Measurements from ENCODE around the gene ZBTB12.
"Not testable (repeated sequence)": the region's sequence is repeated elsewhere in the genome, so short reads cannot be mapped to it uniquely, and the experiment has no call there.

The ZBTB12 gene

GRCh38 chr6:31878222-31878621, 23.7 kb downstream of the ZBTB12 start:
- no peak for DNase-seq (ENCODE audit: low read depth, low spot score)
- peak overlapping the region; percentile 66 for H3K27ac ChIP-seq

GRCh38 chr6:31877651-31878161, 24.2 kb downstream of the ZBTB12 start:
- no peak for DNase-seq (ENCODE audit: low read depth, low spot score)
- H3K27ac ChIP-seq = no peak overlapping the region

GRCh38 chr6:31877125-31877650, 24.7 kb downstream of the ZBTB12 start:
- DNase-seq (ENCODE audit: low read depth, low spot score) = no peak
- H3K27ac ChIP-seq = no peak overlapping the region

DNA sequence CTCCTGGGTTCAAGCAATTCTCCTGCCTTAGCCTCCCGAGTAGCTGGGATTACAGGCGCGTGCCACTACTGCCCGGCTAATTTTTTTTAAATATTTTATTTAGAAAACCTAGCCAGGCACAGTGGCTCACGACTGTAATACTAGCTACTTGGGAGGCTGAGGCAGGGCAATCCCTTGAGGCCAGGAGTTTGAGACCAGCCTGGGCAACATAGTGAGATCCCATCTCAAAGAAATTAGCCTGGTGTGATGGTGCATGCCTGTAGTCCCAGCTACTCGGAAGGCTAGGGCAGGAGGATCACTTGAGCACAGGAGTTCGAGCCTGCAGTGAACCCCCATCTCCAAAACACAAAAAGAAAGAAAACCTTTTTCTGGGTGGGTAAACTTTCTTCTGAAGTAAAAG, 25.5 kb downstream of the ZBTB12 start:
- DNase-seq (ENCODE audit: low read depth, low spot score) = no peak
- no peak overlapping the region for H3K27ac ChIP-seq

DNA sequence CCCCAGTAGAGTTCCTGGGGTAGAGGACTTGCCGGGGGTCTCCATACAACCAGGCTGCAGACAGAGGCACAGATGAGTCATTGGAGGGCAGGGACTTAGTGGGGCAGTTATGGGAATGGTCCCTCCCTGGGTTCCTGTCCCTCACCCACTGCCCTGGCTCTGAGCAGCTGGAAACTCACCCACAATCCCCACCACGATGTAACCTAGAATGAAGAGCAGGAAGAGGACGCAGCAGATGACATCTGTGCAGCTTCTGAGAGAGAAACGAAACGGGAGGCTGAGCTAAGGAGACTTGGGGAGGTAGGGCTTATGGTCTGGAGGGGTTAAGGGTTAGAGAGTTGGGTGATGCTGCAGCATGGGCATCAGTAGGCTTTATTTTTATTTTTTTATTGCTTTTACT, 26.0 kb downstream of the ZBTB12 start:
- H3K27ac ChIP-seq = no peak overlapping the region
- no peak for DNase-seq (ENCODE audit: low read depth, low spot score)

GRCh38 chr6:31874836-31875572, 26.9 kb downstream of the ZBTB12 start:
- DNase-seq (ENCODE audit: low read depth, low spot score) = no peak
- H3K27ac ChIP-seq = no peak overlapping the region

DNA sequence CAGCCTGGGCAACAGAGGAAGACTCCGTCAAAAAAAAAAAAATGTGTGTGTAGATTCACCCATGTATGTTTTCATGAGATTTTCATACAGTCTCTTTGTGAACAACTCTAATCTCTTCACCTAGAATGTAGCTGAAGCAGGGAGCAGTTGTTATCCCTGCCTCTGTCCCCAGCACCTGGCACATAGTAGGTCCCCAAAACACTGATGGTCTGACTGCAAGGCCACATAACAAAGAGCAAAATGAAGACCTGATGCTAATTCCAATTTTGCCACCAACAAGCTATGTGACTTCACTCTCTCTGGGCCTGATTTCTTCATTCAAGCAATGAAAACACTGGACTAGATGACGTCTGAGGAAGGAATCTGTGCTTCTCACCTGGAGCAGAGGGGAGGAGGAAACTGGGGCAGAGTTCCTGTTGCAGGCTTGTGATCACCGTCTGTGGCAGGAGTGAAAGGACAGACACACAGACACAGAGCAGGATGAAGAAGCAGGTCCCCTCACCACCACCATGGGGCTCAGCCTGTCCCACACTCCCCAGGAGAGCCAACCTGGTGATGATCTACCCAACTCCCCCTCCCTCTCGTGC, 27.7 kb downstream of the ZBTB12 start:
- no peak overlapping the region for H3K27ac ChIP-seq
- no peak for DNase-seq (ENCODE audit: low read depth, low spot score)

GRCh38 chr6:31871046-31871659, 30.7 kb downstream of the ZBTB12 start:
- no peak for DNase-seq (ENCODE audit: low read depth, low spot score)
- no peak overlapping the region for H3K27ac ChIP-seq

- no peak overlapping the region for H3K27ac ChIP-seq
- DNase-seq (ENCODE audit: low read depth, low spot score) = no peak
Observed at GRCh38 chr6:31870385-31870921, 31.4 kb downstream of the ZBTB12 start.

DNA sequence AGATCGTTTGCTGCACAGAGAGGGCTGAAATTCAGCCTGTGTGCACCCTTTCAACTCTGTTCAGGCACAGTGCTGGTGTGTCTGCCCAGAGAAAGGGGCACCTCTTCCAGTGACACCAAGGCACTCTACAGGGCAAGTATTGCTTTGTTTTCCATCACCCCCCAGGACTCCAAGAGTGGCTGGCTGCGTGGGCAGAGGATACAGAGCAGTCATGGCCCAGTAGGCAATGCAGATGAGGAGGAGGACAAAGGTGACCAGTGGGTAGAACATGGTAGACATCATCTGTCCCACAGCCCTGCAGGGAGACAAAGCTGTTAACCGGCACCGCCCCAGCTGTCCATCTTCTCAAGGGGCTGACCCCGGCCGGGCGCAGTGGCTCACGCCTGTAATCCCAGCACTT, 32.5 kb downstream of the ZBTB12 start:
- no peak for DNase-seq (ENCODE audit: low read depth, low spot score)
- H3K27ac ChIP-seq = no peak overlapping the region

DNA sequence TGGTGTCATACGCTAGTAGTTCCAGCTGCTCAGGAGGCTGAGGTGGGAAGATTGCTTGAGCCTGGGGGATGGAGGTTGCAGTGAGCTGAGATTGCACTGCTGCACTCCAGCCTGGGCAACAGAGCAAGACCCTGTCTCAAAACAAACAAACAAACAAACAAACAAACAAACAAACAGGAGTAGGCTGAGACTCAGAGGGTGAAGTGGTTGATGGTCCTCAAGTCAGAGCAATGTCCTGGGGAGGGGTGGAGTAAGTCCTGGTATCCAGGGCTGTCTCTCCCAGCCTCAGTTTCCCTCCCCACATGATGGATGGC, 33.3 kb downstream of the ZBTB12 start:
- not testable (repeated sequence) for H3K27ac ChIP-seq; DNase-seq (ENCODE audit: low read depth, low spot score)

- DNase-seq (ENCODE audit: low read depth, low spot score) = no peak
Observed at GRCh38 chr6:31865205-31866118, 36.4 kb downstream of the ZBTB12 start.

GRCh38 chr6:31864818-31865204, 37.1 kb downstream of the ZBTB12 start:
- no peak overlapping the region for H3K27ac ChIP-seq
- no peak for DNase-seq (ENCODE audit: low read depth, low spot score)

More at GRCh38 chr6:31865205-31866118, 36.4 kb downstream of the ZBTB12 start:
- H3K27ac ChIP-seq = no peak overlapping the region

DNA sequence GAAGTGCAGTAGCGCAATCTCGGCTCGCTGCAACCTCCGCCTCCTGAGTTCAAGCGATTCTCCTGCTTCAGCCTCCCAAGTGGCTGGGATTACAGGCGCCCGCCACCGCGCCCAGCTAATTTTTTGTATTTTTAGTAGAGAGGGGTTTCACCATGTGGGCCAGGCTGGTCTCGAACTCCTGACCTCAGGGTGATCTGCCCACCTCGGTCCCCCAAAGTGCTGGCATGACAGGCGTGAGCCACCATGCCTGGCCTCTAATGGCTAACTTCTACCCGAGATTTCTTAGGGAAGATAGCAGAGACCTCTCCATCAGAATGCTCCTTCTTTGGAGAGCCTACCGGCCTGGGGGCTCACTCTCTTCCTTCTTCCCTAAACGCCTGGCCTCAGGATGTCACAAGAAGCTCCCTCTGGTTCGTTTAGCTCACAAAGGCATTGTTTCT, 37.7 kb downstream of the ZBTB12 start:
- not testable (repeated sequence) for H3K27ac ChIP-seq

DNA sequence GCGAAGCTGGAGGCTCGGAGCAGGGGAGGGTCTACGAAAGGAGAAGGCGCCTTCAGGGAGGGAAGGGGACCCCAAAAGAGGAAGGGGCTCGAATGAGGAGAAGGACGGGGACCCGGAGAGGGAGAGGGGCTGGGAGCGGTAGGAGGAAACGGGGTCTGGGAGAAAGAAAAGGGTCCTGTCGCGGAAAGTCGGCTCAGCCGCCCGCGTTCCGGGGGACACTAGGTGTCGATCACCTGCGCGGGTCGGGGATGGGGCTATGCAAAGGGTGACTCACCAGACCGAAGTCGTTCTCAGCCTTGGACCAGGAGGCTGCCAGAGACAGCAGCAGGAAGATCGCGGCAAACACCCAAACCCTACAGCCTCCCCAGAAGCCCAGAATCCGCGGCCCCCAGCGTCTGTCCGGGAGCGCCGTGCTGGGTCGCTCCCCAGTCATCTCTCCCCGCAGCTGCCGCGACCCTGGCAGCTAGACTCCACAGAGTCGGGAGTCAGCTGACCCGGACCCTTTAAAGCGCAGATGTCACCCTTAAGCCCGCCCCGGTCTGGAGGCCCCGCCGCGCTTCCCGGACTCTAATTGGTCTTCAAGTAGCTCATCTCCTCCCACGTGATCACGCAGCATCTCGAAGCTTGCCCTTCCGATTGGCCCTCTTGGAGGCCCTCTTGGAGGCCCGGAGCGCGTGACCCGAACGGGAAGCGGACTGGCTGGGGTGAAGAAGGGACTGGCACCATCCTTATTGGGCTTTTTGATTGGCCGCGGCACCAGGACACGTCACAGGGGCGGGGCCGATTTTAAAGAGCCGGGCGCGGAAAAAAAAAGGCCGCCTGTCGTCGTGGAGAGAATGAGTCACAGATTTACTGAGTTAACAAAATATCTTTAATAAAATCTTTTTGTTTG, 39.3 kb downstream of the ZBTB12 start, which contains the start of gene NEU1:
Gene NEU1 (minus strand): TSS at position 478 of the 892 bp plus-strand sequence. CDS start 45 bp downstream, at position 433.
- H3K27ac ChIP-seq = peak within 1 kb of the TSS; percentile 47
- peak; percentile 100 for DNase-seq (ENCODE audit: low read depth, low spot score)

More for the DNA sequence above, 37.7 kb downstream of the ZBTB12 start:
- DNase-seq (ENCODE audit: low read depth, low spot score) = not testable (repeated sequence)

DNA sequence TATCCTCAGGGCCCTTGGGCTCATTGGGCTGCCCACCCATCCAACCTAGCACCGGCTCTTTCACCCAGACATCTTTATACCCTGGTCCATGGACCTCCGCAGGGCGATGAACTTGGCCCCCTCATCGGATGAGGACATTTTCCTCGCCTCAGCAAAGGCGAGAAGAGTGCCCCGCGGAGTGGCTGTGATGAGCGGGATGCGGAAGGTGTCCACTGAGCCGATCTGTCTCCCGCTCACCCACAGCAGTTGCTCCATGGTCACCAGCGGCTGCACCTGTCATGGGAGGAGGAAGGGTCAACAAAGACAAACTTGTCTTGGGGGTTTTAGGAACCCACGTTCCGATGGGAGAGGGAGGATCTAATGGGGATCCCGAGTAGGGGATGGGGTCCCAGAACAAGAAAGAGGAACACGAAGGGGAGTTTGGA, 40.0 kb downstream of the ZBTB12 start:
- DNase-seq (ENCODE audit: low read depth, low spot score) = no peak
- no peak overlapping the region for H3K27ac ChIP-seq

DNA sequence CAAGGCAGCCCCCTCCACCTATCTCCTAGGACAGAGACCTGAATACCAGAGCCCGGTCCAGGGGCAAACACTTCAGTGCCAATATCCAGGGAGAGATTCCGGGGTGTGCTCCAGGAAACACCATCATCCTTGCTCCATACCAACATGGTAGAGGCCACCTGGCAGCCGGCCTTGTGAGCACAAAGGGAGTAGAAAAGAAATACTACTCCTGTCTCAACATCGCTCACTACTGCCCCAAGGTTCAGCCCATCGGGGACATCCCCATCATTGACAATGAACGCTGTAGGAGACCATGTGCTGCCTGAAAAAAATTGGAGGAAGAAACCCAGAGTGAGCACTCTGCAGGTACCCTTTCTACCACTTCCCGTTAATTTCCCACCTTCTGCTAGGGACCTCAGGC, 40.7 kb downstream of the ZBTB12 start:
- no peak overlapping the region for H3K27ac ChIP-seq
- no peak for DNase-seq (ENCODE audit: low read depth, low spot score)

DNA sequence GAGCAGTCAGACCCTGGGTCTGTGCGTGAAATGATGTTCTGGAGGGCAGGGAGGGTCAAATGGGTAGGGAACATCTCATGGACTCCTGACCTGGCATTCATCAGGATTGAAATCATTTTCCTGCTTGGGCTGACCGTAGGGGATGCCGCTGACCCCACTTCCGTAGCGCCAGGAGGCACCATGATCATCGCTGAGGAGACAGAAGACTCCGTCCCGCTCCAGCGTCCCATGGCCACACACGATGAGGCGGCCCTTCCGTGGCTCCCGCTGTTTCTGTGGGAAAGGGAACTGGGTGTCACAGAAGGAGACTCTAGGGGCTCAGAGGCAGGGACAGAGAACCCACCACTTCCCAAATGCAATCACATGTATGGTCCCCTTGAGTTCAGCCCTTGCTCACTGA, 41.5 kb downstream of the ZBTB12 start:
- H3K27ac ChIP-seq = no peak overlapping the region

GRCh38 chr6:31859923-31860322, 42.0 kb downstream of the ZBTB12 start:
- H3K27ac ChIP-seq = no peak overlapping the region
- DNase-seq (ENCODE audit: low read depth, low spot score) = no peak

More for the DNA sequence above, 41.5 kb downstream of the ZBTB12 start:
- DNase-seq (ENCODE audit: low read depth, low spot score) = no peak
